NCI-H2171 (cell line): Measurements from ENCODE around the gene ORC3.
"Not testable (repeated sequence)": the region's sequence is repeated elsewhere in the genome, so short reads cannot be mapped to it uniquely, and the experiment has no call there.

ENCODE experiments used
- DNase-seq: peaks from one replicate; lab custom pipeline; 2025; lab: John Stamatoyannopoulos, UW

ORC3 gene

DNA sequence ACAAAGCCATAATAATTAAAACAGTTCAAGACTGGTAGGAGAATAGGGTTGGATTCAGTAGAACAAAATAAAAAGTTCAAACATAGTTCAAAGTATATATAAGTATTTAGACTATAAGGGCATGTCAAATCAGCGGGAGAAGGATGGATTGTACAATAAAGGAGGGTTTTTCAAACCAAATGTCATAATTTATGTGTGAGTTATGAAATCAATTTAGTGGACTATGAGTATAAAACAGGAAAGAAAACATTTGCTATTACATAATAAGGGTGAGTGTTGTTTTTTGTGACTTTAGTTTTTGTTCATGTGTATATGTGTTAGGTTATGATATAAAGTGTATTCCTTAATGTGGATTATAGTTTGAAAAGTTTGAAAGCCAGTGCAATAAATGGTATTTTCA is 10.6 kb downstream of the ORC3 start:
- no peak for DNase-seq

- no peak for DNase-seq
These were observed 16.3 kb downstream of the ORC3 start for GRCh38 chr6:87606199-87606598.

DNA sequence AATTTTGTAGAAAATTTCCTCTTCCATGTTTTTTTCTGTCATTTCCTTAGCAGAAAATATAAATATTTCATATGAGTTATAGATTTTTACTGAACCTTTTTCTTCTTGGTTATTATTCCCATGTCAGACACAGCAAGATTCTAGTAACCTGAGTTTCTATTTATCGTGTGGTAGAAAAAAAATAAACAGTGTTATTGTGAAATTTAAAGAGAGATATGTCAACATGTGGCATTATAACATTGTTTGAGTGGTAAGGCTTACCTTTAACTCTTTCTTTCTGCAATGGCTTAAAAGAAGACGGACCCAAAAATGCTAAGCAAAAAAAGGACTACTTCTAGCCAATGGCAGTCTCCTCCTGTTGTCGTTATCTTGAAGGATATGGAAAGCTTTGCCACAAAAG is 18.9 kb downstream of the ORC3 start:
- DNase-seq = no peak

- DNase-seq = not testable (repeated sequence)
These were observed 23.1 kb downstream of the ORC3 start for GRCh38 chr6:87613018-87613417.

GRCh38 chr6:87617405-87617804 is 27.5 kb downstream of the ORC3 start:
- DNase-seq = no peak

DNA sequence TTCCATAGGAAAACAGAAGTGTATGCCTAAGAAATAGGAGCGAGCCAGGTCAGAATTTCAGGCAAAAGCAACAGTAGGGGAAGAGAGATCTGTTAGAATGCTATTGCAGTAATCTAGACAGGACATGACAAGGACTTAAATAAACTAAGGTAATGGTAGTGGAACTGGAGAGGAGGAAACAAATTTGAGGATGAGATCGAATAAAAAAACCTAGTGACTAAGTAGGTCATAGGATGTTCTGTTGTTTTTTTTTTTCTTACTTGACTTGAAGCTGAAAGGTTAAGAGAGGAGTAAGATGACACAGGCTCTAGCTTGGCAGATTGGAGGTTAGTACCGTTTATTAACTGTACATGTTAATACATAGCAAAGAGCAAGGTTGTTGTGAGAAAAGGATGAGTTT is 28.6 kb downstream of the ORC3 start:
- DNase-seq = no peak

DNA sequence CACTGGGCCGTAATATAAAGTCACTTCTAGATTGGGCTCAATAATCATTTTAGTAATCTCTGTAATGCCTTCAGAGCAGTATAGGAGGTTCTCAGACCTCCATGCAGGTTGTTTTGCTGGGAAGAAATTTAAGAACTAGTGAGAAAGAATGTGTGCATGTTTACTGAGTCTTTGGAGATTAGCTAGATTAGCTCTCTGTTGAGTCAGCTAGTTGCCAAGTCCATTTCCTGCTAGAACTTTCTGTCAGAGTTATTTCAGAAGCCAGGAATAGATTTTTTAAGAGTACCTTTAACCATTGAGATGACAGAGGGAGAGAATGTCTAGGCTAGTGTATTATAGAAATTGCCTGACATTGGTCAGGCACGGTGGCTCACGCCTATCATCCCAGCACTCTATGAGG is 33.3 kb downstream of the ORC3 start:
- no peak for DNase-seq

DNA sequence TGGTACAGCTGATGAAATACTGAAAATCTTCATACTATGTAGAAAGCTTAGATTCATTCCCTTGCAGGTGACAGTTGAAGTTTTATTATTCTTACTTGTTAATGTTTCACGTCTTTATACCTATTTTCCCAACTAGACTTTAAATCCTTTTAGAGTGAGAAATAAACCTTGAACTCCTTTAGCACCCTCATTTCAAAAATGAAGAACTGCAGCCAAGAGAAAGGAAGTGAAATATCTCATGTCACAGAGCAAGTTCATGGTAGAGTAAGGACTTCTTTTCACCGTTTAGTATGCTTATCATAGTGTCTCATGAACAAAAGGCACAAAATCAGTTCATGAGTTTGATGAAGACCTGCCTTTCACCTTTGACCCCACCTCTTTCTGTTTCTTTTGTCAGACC is 38.5 kb downstream of the ORC3 start:
- DNase-seq = no peak

DNA sequence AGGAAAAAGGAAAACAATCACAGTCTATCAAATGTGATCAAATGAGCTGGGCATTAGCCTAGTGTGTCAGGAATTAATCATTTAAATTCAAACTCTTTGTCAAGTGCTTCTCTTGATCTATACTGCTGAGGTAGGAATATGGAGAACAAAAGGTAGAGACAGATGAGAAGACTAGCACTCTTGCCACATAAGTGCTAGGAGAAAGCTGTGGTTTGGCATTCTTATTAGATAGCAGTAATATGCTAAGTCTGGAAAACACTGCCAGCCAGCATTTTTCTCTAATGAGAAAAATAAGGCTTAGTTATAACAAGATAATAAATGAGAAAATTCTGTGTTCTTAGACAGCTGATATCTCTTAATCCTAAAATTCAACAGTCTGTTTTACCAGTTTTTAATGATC is 38.9 kb downstream of the ORC3 start:
- no peak for DNase-seq

- no peak for DNase-seq
These were observed 40.8 kb downstream of the ORC3 start for GRCh38 chr6:87630746-87631145.

DNA sequence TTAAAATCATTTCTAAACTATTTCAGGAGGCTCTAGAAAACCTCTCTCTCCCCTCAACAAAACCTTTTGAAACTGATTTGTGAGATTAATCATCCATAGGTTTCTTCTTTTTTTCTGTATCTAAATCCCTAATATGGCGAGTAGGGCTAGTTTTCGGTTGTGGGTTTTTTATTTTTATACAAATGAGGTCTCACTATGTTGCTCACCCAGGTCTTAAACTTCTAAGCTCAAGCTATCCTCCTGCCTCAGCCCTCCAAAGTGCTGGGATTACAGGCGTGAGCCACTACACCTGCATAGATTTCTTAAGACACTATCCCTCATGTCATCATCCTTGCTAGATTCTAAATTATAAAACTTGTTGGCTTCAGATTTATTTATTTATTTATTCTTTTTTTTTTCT is 43.9 kb downstream of the ORC3 start:
- DNase-seq = no peak

DNA sequence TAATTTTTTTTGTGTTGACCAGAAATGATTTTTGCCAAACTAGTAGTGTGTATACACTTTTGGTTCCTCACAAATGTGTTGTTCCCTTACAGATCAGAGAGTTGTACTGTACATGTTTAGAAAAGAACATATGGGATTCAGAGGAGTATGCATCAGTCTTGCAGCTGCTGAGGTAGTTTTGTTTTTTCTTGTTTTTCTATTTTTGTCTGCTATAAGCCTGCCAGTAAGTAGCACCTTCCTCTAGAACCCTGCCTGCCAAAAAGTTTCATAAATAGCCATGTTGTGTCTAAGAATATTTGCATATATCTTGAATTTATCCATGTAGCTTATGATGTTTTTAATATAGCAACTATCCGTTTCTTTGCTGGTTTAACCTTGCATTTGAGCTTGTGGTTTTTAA is 46.4 kb downstream of the ORC3 start:
- DNase-seq = no peak

DNA sequence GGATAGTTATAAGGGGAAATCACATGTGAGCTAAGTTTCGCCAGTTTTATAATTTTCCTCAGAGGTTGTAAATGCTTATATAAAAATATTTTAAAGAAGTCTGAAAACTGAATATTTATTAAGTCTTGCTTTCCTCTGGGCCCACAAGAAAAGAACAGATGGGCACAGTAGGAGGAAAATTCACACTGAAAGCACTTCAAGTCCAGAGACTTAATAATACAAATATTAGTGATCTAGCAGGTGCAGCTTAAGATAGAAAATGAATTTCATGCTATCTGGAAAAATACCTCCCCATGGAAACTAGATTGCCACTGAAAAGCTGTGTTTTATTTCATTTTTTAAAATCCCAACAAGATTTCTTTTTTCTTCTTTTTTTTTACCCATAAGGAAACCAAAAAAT is 47.2 kb downstream of the ORC3 start:
- no peak for DNase-seq

GRCh38 chr6:87639373-87639772 is 49.4 kb downstream of the ORC3 start:
- no peak for DNase-seq

- no peak for DNase-seq
These were observed 51.2 kb downstream of the ORC3 start for GRCh38 chr6:87641065-87641692.

DNA sequence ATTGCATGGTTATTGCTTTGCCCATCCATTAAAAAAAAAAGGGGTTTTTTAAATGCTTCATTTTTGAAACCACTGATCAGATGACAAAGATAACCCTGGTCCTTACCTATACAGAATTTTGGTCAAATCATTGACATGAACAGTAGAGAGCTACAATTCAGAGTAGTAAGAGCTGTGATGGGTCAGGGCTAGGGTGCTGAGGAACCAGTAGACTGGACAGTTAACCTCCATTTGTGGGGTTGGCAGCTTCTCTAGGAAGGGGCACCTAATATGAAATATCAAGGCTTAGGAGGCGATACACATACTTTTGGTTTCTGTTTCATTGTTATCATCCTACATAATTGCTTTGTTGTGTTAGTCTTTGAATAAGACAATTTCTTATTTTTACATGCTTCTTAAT is 55.1 kb downstream of the ORC3 start:
- no peak for DNase-seq

- DNase-seq = no peak
These were observed 63.4 kb downstream of the ORC3 start for GRCh38 chr6:87653074-87653962.

DNA sequence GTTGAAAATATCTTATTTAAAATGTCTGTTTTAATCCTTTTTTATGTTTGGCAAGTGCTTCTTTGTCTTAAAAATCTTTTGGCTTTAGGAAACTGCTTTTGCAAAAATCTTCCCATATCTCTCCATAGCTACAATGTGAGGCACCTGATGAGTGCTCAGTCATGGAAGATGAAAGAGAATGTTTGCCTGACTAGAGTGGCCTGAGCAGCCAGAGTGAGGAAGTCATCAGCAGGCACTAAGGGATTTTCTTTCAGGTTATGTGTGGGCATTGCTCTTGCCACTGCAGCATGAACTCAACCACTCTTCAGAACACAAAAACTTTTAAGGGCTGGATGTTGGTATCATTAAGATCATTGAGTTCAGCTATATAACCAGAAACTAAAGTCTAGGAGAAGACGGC is 64.2 kb downstream of the ORC3 start:
- no peak for DNase-seq

- no peak for DNase-seq
These were observed 65.0 kb downstream of the ORC3 start for GRCh38 chr6:87654875-87655454.

DNA sequence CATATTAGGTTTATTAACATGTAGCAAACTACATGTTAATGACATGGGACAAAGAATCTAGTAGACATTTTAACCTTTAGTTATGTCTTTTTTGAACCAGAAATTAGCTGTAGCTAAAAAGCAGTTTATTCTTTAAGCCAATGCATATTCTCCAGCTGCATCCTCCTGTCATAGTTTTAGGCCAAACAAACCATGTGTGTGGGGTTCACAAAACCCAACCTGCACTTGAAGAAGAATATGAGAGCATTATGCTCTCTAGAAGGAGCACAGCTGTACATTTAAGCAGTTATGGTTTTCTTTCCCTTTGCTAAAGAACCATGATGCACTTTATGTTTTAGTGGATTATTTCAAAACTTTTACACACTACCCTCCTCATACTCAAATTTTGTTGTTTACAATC is 65.9 kb downstream of the ORC3 start:
- DNase-seq = no peak

DNA sequence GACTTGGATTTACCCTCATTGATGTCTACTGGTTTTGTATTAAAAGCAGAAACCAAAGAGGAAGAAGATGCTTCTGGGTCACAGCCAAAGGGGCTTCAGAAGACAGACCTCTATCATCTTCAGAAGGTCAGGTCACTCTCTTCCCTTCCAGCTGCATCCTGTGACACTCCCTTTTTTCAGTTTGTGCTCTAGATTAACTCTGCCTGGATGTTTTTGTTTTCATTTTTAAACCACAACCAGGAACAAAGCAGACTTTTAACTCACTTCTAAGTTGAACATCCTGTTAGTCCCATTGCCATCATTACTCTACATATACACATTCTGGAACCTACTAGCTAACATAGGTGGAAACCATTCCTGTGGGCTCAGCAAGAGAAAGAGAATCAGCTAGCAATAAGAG is 66.9 kb downstream of the ORC3 start:
- no peak for DNase-seq

- DNase-seq = no peak
These were observed 68.6 kb downstream of the ORC3 start for GRCh38 chr6:87658516-87658915.

DNA sequence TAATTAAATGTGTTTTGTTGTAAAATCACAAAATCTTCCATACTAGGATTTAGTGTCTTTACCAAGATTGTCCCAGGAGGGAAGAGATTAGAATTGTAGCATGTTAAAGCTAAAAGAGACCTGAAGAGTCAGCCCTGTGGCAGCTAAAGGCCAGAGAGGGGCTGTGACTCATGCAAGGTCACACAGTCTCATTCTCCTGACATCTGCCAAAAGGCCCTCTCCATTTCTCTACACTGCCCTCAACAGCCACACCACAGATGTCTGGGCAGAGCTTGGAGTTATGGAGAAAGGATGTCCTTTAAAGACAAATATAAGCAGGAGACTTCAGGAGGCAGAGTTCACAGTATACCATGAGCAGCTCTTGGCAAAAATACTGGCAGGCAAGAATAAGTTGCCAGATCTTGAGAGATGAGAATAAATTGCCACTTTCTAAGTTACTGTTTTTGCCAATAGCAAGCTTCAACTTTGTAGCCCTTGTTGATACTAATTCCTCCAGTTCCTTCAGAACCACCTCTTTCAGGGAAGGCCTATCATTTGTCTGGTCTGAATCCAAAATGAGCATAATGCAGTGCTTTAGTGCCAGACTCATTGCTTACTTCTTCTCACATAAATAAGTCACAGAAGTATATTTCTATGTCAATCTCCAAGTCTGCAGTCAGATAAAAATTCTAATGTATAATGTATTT is 70.4 kb downstream of the ORC3 start:
- no peak for DNase-seq
